ENCODE measurements around the gene KIAA1671.

DNA sequence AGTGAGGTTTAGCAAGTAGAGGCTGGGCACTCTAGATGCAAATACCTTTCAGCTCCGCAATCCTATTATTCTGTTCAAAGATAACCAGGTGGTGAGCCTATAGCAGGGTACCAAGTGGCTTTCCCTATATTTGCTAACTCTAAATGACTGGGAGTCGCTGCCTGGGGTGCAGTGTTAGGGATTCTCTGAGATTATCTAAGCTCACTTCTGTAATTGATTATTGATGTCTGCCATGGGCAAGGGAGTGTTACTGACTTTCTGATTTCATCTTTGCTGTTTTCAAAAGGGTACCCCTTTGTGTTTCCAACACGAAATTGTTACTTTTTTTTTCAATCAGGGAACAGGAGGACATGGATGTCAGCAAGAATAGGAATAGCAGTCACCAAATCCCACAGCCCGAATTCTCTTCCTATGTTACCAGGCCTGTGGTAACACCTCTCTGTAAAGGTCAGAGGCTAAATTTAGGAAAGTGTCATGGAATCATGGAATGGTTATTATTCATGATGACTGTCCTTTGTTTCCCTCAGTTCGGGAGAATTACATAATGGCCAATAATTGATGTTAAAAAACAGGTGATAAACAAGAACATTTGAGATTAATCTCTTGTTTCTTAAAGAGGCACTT is 184.5 kb downstream of the KIAA1671 start:
- TF ChIP-seq EZH2 (IDR thresholded peaks at IDR 0.05) (no peak), EZH2phosphoT487 (IDR thresholded peaks at IDR 0.05) (no peak)
- TF ChIP-seq, protein P1, sequence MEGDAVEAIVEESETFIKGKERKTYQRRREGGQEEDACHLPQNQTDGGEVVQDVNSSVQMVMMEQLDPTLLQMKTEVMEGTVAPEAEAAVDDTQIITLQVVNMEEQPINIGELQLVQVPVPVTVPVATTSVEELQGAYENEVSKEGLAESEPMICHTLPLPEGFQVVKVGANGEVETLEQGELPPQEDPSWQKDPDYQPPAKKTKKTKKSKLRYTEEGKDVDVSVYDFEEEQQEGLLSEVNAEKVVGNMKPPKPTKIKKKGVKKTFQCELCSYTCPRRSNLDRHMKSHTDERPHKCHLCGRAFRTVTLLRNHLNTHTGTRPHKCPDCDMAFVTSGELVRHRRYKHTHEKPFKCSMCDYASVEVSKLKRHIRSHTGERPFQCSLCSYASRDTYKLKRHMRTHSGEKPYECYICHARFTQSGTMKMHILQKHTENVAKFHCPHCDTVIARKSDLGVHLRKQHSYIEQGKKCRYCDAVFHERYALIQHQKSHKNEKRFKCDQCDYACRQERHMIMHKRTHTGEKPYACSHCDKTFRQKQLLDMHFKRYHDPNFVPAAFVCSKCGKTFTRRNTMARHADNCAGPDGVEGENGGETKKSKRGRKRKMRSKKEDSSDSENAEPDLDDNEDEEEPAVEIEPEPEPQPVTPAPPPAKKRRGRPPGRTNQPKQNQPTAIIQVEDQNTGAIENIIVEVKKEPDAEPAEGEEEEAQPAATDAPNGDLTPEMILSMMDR (IDR thresholded peaks at IDR 0.05): no peak
